Activated T-helper 1 cell treated with Interleukin-2 at 50 U/mL for 16 hours (primary cell): Measurements from ENCODE around the gene FOXN3.

Source experiments
- DNase-seq: peaks from one replicate; pipeline ENCODE4 v3.0.0-alpha.2; 2020; ENCODE audit warnings: low read depth

The FOXN3 gene

GRCh38 chr14:89197623-89198022 is 219.4 kb downstream of the FOXN3 start:
- DNase-seq: no peak

- no peak for DNase-seq
Measured at GRCh38 chr14:89196545-89196944, 220.5 kb downstream of the FOXN3 start.

- no peak for DNase-seq
Measured at GRCh38 chr14:89194376-89194775, 222.7 kb downstream of the FOXN3 start.

- DNase-seq: no peak
Measured at GRCh38 chr14:89190765-89191513, 226.1 kb downstream of the FOXN3 start.

GRCh38 chr14:89188492-89188891 is 228.5 kb downstream of the FOXN3 start:
- no peak for DNase-seq

- no peak for DNase-seq
Measured at GRCh38 chr14:89187501-89187900, 229.5 kb downstream of the FOXN3 start.

GRCh38 chr14:89186856-89187376 is 230.1 kb downstream of the FOXN3 start:
- DNase-seq: no peak

- no peak for DNase-seq
Measured at GRCh38 chr14:89185919-89186855, 230.8 kb downstream of the FOXN3 start.

GRCh38 chr14:89184952-89185351 is 232.1 kb downstream of the FOXN3 start:
- DNase-seq: no peak

- DNase-seq: no peak
Measured at GRCh38 chr14:89182326-89182725, 234.7 kb downstream of the FOXN3 start.

GRCh38 chr14:89180546-89180945 is 236.5 kb downstream of the FOXN3 start:
- no peak for DNase-seq

- DNase-seq: no peak
Measured at GRCh38 chr14:89179891-89180404, 237.1 kb downstream of the FOXN3 start.

- no peak for DNase-seq
Measured at GRCh38 chr14:89178800-89179535, 238.1 kb downstream of the FOXN3 start.

GRCh38 chr14:89178376-89178775 is 238.7 kb downstream of the FOXN3 start:
- no peak for DNase-seq

- no peak for DNase-seq
Measured at GRCh38 chr14:89175881-89176799, 240.9 kb downstream of the FOXN3 start.

- DNase-seq: no peak
Measured at GRCh38 chr14:89171628-89172027, 245.4 kb downstream of the FOXN3 start.

- no peak for DNase-seq
Measured at GRCh38 chr14:89171168-89171567, 245.9 kb downstream of the FOXN3 start.

GRCh38 chr14:89167705-89168104 is 249.3 kb downstream of the FOXN3 start:
- DNase-seq: no peak

- no peak for DNase-seq
Measured at GRCh38 chr14:89166633-89167032, 250.4 kb downstream of the FOXN3 start.

GRCh38 chr14:89165189-89166181 is 251.5 kb downstream of the FOXN3 start:
- no peak for DNase-seq
